ENCODE results near the gene LETM1.

The LETM1 gene

DNA sequence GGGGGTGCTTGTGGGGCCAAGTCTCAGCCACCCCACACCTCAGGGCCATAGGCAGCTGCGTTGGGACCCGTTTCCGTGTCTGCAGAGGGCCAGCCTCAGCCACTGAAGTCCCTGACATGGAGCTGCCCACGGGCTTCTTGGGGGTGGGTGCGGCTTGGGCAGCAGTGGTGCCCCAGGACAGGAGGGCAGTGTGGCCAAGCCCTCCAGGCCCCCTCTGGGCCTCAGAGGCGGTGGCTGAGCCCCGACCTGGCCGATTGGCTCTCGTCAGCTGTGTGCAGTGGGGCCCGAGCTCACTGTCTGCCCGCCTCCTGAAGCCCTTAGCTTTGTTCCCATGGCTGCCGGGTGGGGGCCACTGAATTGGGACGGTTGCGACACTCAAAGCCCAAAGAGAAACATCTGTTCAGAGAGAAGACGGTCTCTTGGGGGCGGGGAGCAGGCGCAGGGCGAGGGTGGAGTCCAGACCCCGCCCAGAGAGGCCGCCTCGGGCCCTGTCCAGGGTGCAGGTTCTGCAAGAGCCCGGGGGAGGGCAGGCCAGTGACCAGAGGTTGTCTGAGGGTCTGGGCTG lies 53.7 kb downstream of the LETM1 start:
- no CpG with 5 or more reads among the region's 22 CpGs for WGBS, 2 donors (ENCODE audit: extremely low coverage in 2 of 2, insufficient read length in 2 of 2, insufficient replicate concordance in 1 of 2)

DNA sequence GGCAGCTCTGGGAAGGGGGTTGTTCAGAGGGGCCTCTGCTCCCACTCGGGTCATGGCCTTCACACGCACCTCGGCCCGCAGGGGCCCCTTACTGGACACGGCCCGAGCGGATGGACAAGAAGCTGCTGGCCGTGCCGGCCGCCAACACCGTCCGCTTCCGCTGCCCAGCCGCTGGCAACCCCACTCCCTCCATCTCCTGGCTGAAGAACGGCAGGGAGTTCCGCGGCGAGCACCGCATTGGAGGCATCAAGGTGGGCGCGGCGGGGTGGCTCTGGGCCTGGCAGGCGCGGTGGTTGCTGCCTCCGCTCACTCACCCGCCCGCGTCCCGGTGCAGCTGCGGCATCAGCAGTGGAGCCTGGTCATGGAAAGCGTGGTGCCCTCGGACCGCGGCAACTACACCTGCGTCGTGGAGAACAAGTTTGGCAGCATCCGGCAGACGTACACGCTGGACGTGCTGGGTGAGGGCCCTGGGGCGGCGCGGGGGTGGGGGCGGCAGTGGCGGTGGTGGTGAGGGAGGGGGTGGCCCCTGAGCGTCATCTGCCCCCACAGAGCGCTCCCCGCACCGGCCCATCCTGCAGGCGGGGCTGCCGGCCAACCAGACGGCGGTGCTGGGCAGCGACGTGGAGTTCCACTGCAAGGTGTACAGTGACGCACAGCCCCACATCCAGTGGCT lies 54.5 kb downstream of the LETM1 start:
- Histone ChIP-seq H3K23ac (ENCODE audit: low read depth, low read length, poor library complexity) (peak overlapping the region; percentile 89), H2BK12ac (ENCODE audit: low read length) (peak overlapping the region; percentile 58), H3K18ac (ENCODE audit: low read length) (peak overlapping the region; percentile 57), H3K36me3 (replicated peaks in 1 of 2; ENCODE audit: control insufficient read depth in 2 of 2, insufficient read depth in 2 of 2, low read length in 2 of 2) (peaks cover 0 to 58% of the 10 kb centered on the region in 2 donors), H4K91ac (ENCODE audit: low read depth, low read length, poor library complexity) (no peak overlapping the region), H2BK15ac (ENCODE audit: low read length) (no peak overlapping the region), H3K9ac (ENCODE audit: low read depth, low read length, poor library complexity) (no peak overlapping the region), H3K4me2 (ENCODE audit: insufficient read depth, low read length, poor library complexity, severe bottlenecking) (no peak overlapping the region), H4K8ac (ENCODE audit: low read depth, low read length) (peak overlapping the region; percentile 17), H3K4me3 (ENCODE audit: low read length in 2 of 2) (no peak overlapping the region), H2AFZ (ENCODE audit: low read length) (no peak overlapping the region), H2BK120ac (ENCODE audit: low read depth, low read length) (no peak overlapping the region), H3K27ac (replicated peaks; ENCODE audit: low read length) (no peak overlapping the region), H3K79me1 (ENCODE audit: low read depth, low read length) (peaks cover 8% of the 10 kb centered on the region), H3K9me3 (replicated peaks in 1 of 2; ENCODE audit: control insufficient read depth in 2 of 2, insufficient read depth in 1 of 2, low read depth in 1 of 2, low read length in 2 of 2) (no peaks in the 10 kb centered on the region), H2AK5ac (ENCODE audit: low read depth, low read length) (peak overlapping the region; percentile 21), H3K27me3 (ENCODE audit: control insufficient read depth in 3 of 3, insufficient read depth in 3 of 3, low read depth in 1 of 3, low read length in 3 of 3) (no peaks in the 10 kb centered on the region), H3K4me1 (ENCODE audit: control insufficient read depth in 2 of 2, insufficient read depth in 1 of 2, low read depth in 1 of 2, low read length in 2 of 2) (peaks cover 0 to 14% of the 10 kb centered on the region in 2 donors), H3K14ac (ENCODE audit: low read length) (peak overlapping the region; percentile 56), H3K4ac (ENCODE audit: low read length) (peak overlapping the region; percentile 66), H2BK5ac (ENCODE audit: low read length) (peak overlapping the region; percentile 75)
- no peak for DNase-seq (ENCODE audit: low spot score)
- WGBS, 2 donors (ENCODE audit: extremely low coverage in 2 of 2, insufficient read length in 2 of 2, insufficient replicate concordance in 1 of 2): no CpG with 5 or more reads among the region's 56 CpGs

More for the DNA sequence above, 53.7 kb downstream of the LETM1 start:
- Histone ChIP-seq H4K91ac (ENCODE audit: low read depth, low read length, poor library complexity) (no peak overlapping the region), H3K9ac (ENCODE audit: low read depth, low read length, poor library complexity) (peak overlapping the region; percentile 60), H2BK12ac (ENCODE audit: low read length) (peak overlapping the region; percentile 58), H2BK5ac (ENCODE audit: low read length) (peak overlapping the region; percentile 82), H3K4me3 (ENCODE audit: low read length in 2 of 2) (no peak overlapping the region), H3K79me1 (ENCODE audit: low read depth, low read length) (peaks cover 2% of the 10 kb centered on the region), H3K18ac (ENCODE audit: low read length) (peak overlapping the region; percentile 64), H2BK15ac (ENCODE audit: low read length) (no peak overlapping the region), H3K9me3 (replicated peaks in 1 of 2; ENCODE audit: control insufficient read depth in 2 of 2, insufficient read depth in 1 of 2, low read depth in 1 of 2, low read length in 2 of 2) (no peaks in the 10 kb centered on the region), H3K14ac (ENCODE audit: low read length) (peak overlapping the region; percentile 94), H2AFZ (ENCODE audit: low read length) (no peak overlapping the region), H3K27me3 (ENCODE audit: control insufficient read depth in 3 of 3, insufficient read depth in 3 of 3, low read depth in 1 of 3, low read length in 3 of 3) (no peaks in the 10 kb centered on the region), H3K27ac (replicated peaks; ENCODE audit: low read length) (no peak overlapping the region), H3K23ac (ENCODE audit: low read depth, low read length, poor library complexity) (peak overlapping the region; percentile 65), H4K8ac (ENCODE audit: low read depth, low read length) (peak overlapping the region; percentile 17), H2BK120ac (ENCODE audit: low read depth, low read length) (no peak overlapping the region), H3K36me3 (replicated peaks in 1 of 2; ENCODE audit: control insufficient read depth in 2 of 2, insufficient read depth in 2 of 2, low read length in 2 of 2) (peaks cover under 1 to 66% of the 10 kb centered on the region in 2 donors), H3K4me1 (ENCODE audit: control insufficient read depth in 2 of 2, insufficient read depth in 1 of 2, low read depth in 1 of 2, low read length in 2 of 2) (peaks cover 0 to 9% of the 10 kb centered on the region in 2 donors), H3K4ac (ENCODE audit: low read length) (no peak overlapping the region), H3K4me2 (ENCODE audit: insufficient read depth, low read length, poor library complexity, severe bottlenecking) (no peak overlapping the region), H2AK5ac (ENCODE audit: low read depth, low read length) (no peak overlapping the region)
- DNase-seq (ENCODE audit: low spot score): no peak

DNA sequence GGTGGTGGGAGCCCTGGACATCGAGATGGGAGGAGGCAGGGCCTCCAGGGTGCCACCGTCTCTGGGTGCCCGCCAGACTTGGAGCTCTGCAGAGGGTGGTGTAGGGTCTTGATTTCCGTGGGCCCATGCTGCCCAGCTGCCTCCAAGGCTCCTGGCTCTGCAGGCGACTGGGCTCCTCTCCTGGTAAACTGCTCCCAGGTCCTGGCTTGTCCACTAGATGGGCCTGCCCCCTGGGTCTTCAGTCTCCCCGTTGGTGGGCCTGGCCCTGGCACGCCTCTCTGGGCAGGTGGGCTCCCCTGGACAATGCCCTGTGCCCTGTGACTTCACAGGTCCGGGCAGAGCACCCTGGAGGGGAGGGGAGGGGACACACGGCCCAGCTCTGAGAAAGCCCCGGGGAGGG lies 55.2 kb downstream of the LETM1 start:
- H2BK15ac ChIP-seq (ENCODE audit: low read length): no peak overlapping the region
- H3K79me1 ChIP-seq (ENCODE audit: low read depth, low read length): peaks cover 8% of the 10 kb centered on the region
- H3K9me3 ChIP-seq (replicated peaks in 1 of 2; ENCODE audit: control insufficient read depth in 2 of 2, insufficient read depth in 1 of 2, low read depth in 1 of 2, low read length in 2 of 2): no peaks in the 10 kb centered on the region
- H3K18ac ChIP-seq (ENCODE audit: low read length): no peak overlapping the region
- no peak overlapping the region for H2BK5ac ChIP-seq (ENCODE audit: low read length)
- H2BK120ac ChIP-seq (ENCODE audit: low read depth, low read length): no peak overlapping the region
- no peak for DNase-seq (ENCODE audit: low spot score)
- no peak overlapping the region for H2BK12ac ChIP-seq (ENCODE audit: low read length)
- H3K27me3 ChIP-seq (ENCODE audit: control insufficient read depth in 3 of 3, insufficient read depth in 3 of 3, low read depth in 1 of 3, low read length in 3 of 3): peaks cover 0 to 5% (median 0%) of the 10 kb centered on the region in 3 experiments
- peaks cover 0 to 14% of the 10 kb centered on the region in 2 donors for H3K4me1 ChIP-seq (ENCODE audit: control insufficient read depth in 2 of 2, insufficient read depth in 1 of 2, low read depth in 1 of 2, low read length in 2 of 2)
- H4K91ac ChIP-seq (ENCODE audit: low read depth, low read length, poor library complexity): no peak overlapping the region
- no peak overlapping the region for H3K4ac ChIP-seq (ENCODE audit: low read length)
- H3K4me2 ChIP-seq (ENCODE audit: insufficient read depth, low read length, poor library complexity, severe bottlenecking): no peak overlapping the region
- H3K36me3 ChIP-seq (replicated peaks in 1 of 2; ENCODE audit: control insufficient read depth in 2 of 2, insufficient read depth in 2 of 2, low read length in 2 of 2): peaks cover 0 to 52% of the 10 kb centered on the region in 2 donors
- H3K27ac ChIP-seq (replicated peaks; ENCODE audit: low read length): no peak overlapping the region
- H3K14ac ChIP-seq (ENCODE audit: low read length): peak overlapping the region; percentile 89
- H3K9ac ChIP-seq (ENCODE audit: low read depth, low read length, poor library complexity): no peak overlapping the region
- H2AFZ ChIP-seq (ENCODE audit: low read length): no peak overlapping the region
- peak overlapping the region; percentile 81 for H2AK5ac ChIP-seq (ENCODE audit: low read depth, low read length)
- WGBS, 2 donors (ENCODE audit: extremely low coverage in 2 of 2, insufficient read length in 2 of 2, insufficient replicate concordance in 1 of 2): no CpG with 5 or more reads among the region's 10 CpGs
- no peak overlapping the region for H3K4me3 ChIP-seq (ENCODE audit: low read length in 2 of 2)
- H4K8ac ChIP-seq (ENCODE audit: low read depth, low read length): no peak overlapping the region
- H3K23ac ChIP-seq (ENCODE audit: low read depth, low read length, poor library complexity): peak overlapping the region; percentile 31

Data from neuronal stem cell (in vitro differentiated cells).